KMS-11 (cell line): Measurements from ENCODE around the gene FSTL3.

Source experiments
- H2AFZ ChIP-seq: fragments of 200-600 bp; sonication (generic); 2 replicates; pipeline ENCODE4 v1.6.1; 2016; ENCODE audit warnings: antibody characterized with exemption, mixed run types, low read depth
- H3K27ac ChIP-seq: fragments of 200-600 bp; sonication (generic); 2 replicates; pipeline ENCODE4 v1.6.1; 2016; ENCODE audit warnings: mild to moderate bottlenecking, mixed run types
- H3K27me3 ChIP-seq: fragments of 200-600 bp; sonication (generic); 2 replicates; pipeline ENCODE4 v1.6.1; 2017; ENCODE audit warnings: mild to moderate bottlenecking, low read depth, mixed run types, moderate library complexity; ENCODE audit not compliant: insufficient read depth
- H3K36me3 ChIP-seq: fragments of 200-600 bp; sonication (generic); 2 replicates; pipeline ENCODE4 v1.6.1; 2017; ENCODE audit warnings: mild to moderate bottlenecking, mixed run types; ENCODE audit not compliant: insufficient read depth
- H3K4me1 ChIP-seq: fragments of 200-600 bp; sonication (generic); 2 replicates; pipeline ENCODE4 v1.6.1; 2016; ENCODE audit warnings: mild to moderate bottlenecking, low read depth, mixed run types; ENCODE audit not compliant: poor library complexity, severe bottlenecking
- H3K4me2 ChIP-seq: fragments of 200-600 bp; sonication (generic); 2 replicates; pipeline ENCODE4 v1.7.0; 2016; ENCODE audit warnings: mild to moderate bottlenecking, mixed run types
- H3K4me3 ChIP-seq: fragments of 200-600 bp; sonication (generic); IDR thresholded peaks from 2 replicates; pipeline ENCODE4 v1.6.1; 2017; ENCODE audit warnings: low read depth, low read length, mixed read lengths; ENCODE audit not compliant: insufficient read depth
- H3K79me2 ChIP-seq: fragments of 200-600 bp; sonication (generic); 2 replicates; pipeline ENCODE4 v1.6.1; 2016; ENCODE audit warnings: low read depth, mixed run types; ENCODE audit not compliant: insufficient read depth
- H3K9ac ChIP-seq: fragments of 200-600 bp; sonication (generic); 2 replicates; pipeline ENCODE4 v1.6.1; 2016; ENCODE audit warnings: mild to moderate bottlenecking, mixed run types
- H4K20me1 ChIP-seq: fragments of 200-600 bp; sonication (generic); 2 replicates; pipeline ENCODE4 v1.6.1; 2016; ENCODE audit warnings: mild to moderate bottlenecking, mixed run types; ENCODE audit not compliant: insufficient read depth
- TF ChIP-seq, protein P1 (sequence below): fragments of 200-600 bp; sonication (generic); conservative IDR thresholded peaks from 2 replicates; pipeline ENCODE4 v1.6.1; 2017; ENCODE audit warnings: low read depth, mild to moderate bottlenecking, antibody characterized with exemption, low read length, moderate library complexity, mixed read lengths

FSTL3 gene

DNA sequence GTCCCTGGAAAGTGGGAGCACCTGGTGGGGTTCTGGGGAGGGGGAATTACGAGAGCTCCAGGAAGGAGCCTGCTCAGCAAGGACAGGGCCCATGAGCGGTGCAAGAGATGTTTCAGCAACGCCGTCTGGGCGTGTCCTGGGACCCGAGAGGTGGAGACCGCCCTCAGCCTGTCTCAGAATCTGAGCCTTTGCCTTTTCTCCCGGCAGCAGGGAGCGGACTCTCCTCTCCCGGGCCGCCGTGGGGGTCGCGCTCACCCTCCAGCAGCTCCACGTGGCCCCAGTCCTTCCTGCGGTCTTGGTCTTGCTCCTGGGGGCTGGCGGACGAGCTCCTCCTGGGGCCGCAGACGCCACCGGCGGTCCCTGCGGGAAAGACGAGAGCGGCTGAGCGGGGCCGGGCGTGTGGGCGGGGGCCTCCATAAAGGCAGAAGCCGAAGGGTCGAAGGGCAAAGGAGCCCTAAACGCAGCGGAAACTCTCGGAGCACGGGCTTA lies 43.6 kb upstream of the FSTL3 start:
- peak overlapping the region; percentile 71; the same call in 1 of the 2 replicates for H2AFZ ChIP-seq
- H3K27me3 ChIP-seq = no peaks in the 10 kb centered on the region
- peak overlapping the region; percentile 61 for H3K9ac ChIP-seq
- H3K4me2 ChIP-seq = peak overlapping the region; percentile 84
- H3K4me1 ChIP-seq = peaks cover 11% of the 10 kb centered on the region
- no peaks in the 10 kb centered on the region for H3K36me3 ChIP-seq
- peaks cover 20% of the 10 kb centered on the region for H3K79me2 ChIP-seq
- H3K27ac ChIP-seq = peak overlapping the region; percentile 61
- H4K20me1 ChIP-seq = no peaks in the 10 kb centered on the region
- TF ChIP-seq, protein P1, sequence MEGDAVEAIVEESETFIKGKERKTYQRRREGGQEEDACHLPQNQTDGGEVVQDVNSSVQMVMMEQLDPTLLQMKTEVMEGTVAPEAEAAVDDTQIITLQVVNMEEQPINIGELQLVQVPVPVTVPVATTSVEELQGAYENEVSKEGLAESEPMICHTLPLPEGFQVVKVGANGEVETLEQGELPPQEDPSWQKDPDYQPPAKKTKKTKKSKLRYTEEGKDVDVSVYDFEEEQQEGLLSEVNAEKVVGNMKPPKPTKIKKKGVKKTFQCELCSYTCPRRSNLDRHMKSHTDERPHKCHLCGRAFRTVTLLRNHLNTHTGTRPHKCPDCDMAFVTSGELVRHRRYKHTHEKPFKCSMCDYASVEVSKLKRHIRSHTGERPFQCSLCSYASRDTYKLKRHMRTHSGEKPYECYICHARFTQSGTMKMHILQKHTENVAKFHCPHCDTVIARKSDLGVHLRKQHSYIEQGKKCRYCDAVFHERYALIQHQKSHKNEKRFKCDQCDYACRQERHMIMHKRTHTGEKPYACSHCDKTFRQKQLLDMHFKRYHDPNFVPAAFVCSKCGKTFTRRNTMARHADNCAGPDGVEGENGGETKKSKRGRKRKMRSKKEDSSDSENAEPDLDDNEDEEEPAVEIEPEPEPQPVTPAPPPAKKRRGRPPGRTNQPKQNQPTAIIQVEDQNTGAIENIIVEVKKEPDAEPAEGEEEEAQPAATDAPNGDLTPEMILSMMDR = no peak
- no peak overlapping the region for H3K4me3 ChIP-seq

DNA sequence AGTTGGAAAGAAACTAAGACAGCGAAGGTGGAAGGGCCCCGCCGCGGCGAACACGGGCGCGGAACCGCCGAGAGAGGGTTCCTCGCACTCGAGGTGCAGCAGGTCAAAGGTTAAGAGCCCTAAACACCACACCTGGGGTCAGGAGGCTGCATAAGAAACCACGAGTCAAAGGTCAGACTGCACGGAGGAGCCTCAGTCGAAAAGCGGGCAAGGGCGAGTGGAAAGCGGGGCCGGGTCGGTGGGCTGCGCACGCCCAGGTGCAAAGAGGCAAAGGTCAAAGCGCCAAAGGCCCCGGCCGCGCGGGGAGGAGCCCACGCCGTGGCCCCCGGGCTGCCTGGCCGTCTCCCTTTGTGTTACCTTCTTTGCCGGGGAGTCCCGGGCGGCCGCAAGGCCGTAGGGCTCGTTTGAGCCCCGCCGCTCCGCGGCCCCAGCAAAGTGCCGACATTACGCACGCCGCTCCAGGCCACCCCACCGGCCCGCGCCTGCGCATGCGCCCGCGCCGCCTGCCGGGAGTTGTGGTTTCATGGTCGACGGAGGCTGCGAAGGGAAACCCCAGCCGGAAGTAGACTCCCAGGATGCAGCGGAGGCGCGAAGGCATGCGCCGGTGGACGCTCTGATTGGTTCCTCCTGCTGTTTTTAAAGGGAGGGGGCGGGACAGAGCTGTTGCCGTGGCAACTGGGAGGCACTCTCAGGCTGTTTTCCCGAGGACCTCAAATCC lies 43.0 kb upstream of the FSTL3 start, which contains the start of gene POLRMT:
TSS of gene POLRMT (minus strand) at position 470 of the 718 bp plus-strand sequence. CDS start at position 445, 25 bp downstream.
- no peaks in the 10 kb centered on the region for H3K27me3 ChIP-seq
- H2AFZ ChIP-seq = peak within 1 kb of the TSS; percentile 71
- H3K79me2 ChIP-seq = peaks cover 20% of the 10 kb centered on the region
- no peak within 1 kb of the TSS for H3K4me3 ChIP-seq
- H3K4me1 ChIP-seq = peaks cover 11% of the 10 kb centered on the region
- peak within 1 kb of the TSS; percentile 84 for H3K4me2 ChIP-seq
- no peaks in the 10 kb centered on the region for H3K36me3 ChIP-seq
- no peaks in the 10 kb centered on the region for H4K20me1 ChIP-seq
- peak within 1 kb of the TSS; percentile 61 for H3K9ac ChIP-seq
- H3K27ac ChIP-seq = peak within 1 kb of the TSS; percentile 61
- TF ChIP-seq, protein P1 = no peak

DNA sequence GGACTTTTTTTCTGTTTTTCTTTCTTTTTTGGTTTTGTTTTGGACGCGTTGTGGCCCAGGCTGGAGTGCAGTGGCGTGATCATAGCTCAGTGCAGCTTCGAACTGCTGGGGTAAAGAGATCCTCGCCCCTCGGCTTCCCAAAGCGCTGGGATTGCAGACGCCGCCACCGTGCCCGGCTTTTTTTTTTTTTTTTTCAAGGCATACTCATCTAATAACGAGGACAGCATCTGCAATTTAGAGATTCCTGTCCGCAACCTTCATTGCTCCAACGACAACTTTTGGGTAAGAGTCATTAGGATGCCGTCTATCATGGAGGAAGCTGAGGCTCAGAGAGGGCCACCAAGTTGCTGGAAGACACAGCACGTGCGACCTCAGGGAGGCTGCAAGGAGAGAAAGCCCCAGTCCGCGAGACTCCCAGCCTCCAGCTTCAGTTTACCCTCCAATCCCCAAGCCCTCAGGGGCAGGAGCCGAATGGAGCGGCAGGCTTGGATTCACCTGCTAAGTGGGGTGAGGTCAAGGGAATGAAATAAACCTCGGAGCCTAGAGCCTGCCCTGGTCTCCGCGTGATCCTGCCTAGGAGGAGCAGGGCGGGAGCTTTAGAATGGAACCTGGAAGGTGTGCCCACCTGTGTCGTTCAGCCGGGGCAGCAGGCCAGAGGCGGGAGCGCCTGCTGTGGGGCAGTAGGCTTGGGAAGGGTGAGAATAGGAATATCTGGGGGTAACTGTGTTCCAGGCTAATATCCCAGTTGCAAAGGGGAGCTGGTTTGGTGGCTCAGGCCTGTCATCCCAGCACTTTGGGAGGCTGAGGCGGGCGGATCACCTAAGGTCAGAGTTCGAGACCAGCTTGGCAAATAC lies 42.2 kb upstream of the FSTL3 start:
- Histone ChIP-seq H3K79me2 (peaks cover 20% of the 10 kb centered on the region), H3K27ac (peak overlapping the region; percentile 25), H2AFZ (peak overlapping the region; percentile 52; the same call in 1 of the 2 replicates), H3K9ac (peak overlapping the region; percentile 44; the same call in 1 of the 2 replicates), H3K4me1 (peaks cover 11% of the 10 kb centered on the region), H4K20me1 (no peaks in the 10 kb centered on the region), H3K27me3 (no peaks in the 10 kb centered on the region), H3K36me3 (no peaks in the 10 kb centered on the region), H3K4me3 (no peak overlapping the region), H3K4me2 (peak overlapping the region; percentile 60)
- TF ChIP-seq, protein P1 = no peak

DNA sequence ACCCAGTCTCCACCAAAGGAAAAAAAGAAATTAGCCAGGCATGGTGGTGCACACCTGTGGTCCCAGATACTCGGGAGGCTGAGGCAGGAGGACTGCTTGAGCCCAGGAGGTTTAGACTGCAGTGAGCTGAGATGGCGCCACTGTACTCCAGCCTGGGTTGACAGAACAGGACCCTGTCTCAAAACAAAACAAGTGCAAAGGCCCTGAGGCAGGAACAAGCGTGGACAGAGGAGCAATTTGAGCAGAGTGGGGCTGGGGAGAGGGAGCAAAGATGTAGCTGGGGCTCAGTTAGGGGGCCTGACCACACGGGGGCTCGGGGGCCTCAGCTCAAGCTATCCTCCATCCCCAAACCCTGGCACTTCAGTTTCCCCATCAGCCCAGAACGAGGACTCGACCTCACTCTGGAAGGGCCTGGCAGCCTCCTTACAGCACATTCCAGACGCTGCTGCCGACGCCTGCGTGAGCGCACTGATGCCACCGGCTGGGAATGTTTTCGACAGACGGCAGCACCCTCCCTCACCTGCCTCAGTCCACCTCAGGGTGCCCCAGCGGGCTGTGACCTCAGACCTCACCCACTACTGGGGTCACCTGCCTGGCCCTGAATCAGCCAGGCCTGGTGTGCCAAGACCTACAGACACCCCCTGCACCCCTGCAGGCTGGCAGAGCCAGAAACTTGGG lies 41.1 kb upstream of the FSTL3 start:
- H3K4me3 ChIP-seq = no peak overlapping the region
- H3K79me2 ChIP-seq = peaks cover 20% of the 10 kb centered on the region
- H3K9ac ChIP-seq = no peak overlapping the region
- no peak overlapping the region for H3K4me2 ChIP-seq
- H3K27me3 ChIP-seq = no peaks in the 10 kb centered on the region
- H3K27ac ChIP-seq = no peak overlapping the region
- TF ChIP-seq, protein P1 = no peak
- H3K36me3 ChIP-seq = no peaks in the 10 kb centered on the region
- H3K4me1 ChIP-seq = peaks cover 11% of the 10 kb centered on the region
- no peak overlapping the region for H2AFZ ChIP-seq
- no peaks in the 10 kb centered on the region for H4K20me1 ChIP-seq
